Upper lobe of left lung (tissue), 4 donors: ENCODE data around the gene PPP2R2C.

Source experiments
- POLR2A ChIP-seq, 4 donors: fragments of 450-650 bp; IDR thresholded peaks; one replicate each; pipeline ENCODE4 v1.5.1; 2016 to 2017; ENCODE audit warnings: antibody characterized with exemption in 4 of 4, mild to moderate bottlenecking in 2 of 4
- TF ChIP-seq, protein P1 (sequence below), 6 experiments: fragments of 450-650 bp in 4 of 6; fragments of 200-600 bp in 2 of 6; sonication (generic) in 2 of 6; IDR thresholded peaks; one replicate each; pipeline ENCODE4 v1.5.1; 2016 to 2019; ENCODE audit warnings: antibody characterized with exemption in 6 of 6

DNA sequence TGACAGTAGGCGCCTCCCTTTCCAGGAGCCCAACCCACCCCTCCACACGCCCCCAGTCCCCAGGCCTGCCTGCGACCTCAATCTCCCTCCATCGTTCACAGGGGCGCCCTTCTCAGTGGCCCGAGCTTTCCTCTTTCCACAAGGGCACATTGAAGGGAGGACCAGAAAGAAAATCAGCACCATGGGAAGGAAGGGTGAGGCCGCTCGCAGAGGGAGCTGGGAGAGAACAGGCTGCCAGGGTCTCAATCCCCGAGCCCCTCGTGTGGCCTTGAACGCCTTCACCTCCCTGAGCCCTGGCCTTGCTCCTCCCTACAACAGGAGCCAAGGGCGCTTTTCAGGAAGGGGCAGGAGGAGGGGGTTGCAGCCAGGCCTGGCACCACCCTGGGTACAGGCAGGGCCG lies 136.2 kb downstream of the PPP2R2C start:
- no peak for TF ChIP-seq POLR2A (IDR thresholded peaks at IDR 0.05)
- TF ChIP-seq, protein P1, sequence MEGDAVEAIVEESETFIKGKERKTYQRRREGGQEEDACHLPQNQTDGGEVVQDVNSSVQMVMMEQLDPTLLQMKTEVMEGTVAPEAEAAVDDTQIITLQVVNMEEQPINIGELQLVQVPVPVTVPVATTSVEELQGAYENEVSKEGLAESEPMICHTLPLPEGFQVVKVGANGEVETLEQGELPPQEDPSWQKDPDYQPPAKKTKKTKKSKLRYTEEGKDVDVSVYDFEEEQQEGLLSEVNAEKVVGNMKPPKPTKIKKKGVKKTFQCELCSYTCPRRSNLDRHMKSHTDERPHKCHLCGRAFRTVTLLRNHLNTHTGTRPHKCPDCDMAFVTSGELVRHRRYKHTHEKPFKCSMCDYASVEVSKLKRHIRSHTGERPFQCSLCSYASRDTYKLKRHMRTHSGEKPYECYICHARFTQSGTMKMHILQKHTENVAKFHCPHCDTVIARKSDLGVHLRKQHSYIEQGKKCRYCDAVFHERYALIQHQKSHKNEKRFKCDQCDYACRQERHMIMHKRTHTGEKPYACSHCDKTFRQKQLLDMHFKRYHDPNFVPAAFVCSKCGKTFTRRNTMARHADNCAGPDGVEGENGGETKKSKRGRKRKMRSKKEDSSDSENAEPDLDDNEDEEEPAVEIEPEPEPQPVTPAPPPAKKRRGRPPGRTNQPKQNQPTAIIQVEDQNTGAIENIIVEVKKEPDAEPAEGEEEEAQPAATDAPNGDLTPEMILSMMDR (IDR thresholded peaks at IDR 0.05), result no peak
